NCI-H2171 (cell line): ENCODE measurements around the gene CERS6.

ENCODE experiments used
- DNase-seq: peaks from one replicate; lab custom pipeline; 2025; lab: John Stamatoyannopoulos, UW

The CERS6 gene

DNA sequence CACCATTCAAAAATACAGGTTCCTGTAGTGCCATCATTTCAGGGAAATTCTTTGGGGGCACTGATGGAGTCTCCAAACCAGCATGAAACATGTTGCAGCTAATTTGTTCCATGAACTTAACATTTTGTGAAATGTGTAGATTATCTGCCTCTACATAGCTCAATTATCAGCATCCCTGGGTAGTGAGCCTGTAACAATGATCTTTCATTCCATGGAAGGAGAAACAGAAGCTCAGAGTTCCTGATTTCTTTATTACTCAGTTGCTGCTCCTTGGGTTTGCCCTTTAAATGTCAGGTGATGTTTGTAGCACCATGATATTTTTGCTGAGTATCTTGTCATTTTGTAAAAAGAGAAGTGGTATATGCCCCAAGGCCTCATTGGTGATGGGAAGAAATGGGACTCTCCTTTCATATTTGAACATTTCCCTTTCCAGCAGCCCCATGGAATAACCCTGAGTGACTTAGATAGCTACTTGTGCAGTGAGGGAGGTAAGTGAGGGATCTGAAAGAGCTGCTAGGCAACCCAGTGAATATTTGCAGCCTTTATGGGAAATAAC is 146.9 kb downstream of the CERS6 start:
- DNase-seq: no peak

DNA sequence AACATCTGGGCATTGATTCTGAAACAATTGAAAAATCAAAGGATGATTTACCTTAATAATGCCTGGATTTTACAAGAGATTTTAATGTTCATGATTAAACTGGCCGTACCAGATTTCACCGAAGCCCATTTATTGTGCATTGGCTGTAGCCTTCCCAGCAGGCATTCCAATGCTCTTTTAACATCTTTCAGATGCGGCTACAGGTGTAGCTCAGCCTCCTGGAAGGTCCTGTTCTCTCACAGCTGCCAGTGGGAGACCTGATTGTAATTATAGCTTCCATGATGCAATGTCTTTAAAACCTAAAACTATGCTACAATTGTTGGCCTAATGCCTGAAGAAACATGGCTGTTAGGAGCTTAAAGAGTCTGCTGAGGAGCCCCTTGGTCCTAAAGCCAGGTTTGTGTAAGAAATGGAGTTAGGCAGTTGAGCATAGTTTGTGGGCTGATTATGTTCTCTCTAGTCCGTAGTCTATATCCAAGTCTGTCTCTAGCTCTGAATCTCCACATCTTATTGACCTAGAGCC is 147.4 kb downstream of the CERS6 start:
- no peak for DNase-seq

DNA sequence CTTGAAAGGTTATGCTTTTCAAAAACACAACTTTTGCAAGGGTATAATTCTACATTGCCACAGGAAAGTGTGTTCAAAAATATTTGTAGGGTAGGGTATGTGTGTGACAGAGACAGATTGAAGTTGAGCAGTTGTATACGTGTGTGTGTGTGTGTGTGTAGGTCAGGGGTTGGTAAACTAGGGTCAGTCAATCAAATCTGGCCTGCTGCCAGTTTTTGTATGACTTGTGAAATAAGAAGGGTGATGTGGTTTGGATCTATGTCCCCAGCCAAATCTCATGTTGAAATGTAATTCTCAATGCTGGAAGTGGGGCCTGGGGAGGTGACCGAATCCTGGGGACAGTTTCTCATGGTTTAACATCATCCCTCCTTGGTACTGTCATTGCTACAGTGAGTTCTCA is 148.2 kb downstream of the CERS6 start:
- no peak for DNase-seq

DNA sequence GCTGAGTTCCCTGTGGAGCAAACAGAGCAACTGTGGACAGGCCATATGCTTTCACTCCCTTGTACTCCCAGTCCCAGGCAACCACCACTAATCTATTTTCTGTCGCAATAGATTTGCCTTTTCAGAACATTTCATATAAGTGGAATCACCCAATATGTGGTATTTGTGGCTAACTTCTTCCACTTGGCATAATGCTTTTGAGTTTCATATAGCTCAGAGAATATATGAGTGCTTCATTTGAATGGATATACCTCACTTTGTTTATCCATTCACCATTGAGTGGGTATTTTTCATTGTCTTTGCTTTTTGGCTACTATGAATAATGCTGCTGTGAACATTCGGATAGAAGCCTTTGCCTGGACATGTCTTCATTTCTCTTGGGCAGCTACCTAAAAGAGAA is 151.9 kb downstream of the CERS6 start:
- DNase-seq: no peak

DNA sequence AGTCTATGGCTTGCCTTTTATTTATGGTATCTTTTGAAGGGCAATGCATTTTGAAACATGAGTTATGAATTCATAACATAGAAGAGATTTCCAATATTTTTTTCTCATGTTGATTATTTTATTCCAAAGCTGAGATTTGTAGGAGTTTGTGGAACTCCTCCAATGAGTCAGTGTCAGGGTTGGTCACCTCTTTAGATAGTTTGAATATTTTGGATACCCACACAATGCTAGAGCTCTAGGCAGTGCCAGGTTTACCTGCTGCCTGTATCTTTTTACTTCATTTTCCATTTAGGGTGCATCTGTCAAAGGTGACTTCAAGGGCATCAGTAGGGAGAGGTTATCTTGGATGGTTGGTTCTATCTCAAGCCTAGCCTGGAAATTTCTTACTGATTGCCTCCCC is 152.7 kb downstream of the CERS6 start:
- no peak for DNase-seq

DNA sequence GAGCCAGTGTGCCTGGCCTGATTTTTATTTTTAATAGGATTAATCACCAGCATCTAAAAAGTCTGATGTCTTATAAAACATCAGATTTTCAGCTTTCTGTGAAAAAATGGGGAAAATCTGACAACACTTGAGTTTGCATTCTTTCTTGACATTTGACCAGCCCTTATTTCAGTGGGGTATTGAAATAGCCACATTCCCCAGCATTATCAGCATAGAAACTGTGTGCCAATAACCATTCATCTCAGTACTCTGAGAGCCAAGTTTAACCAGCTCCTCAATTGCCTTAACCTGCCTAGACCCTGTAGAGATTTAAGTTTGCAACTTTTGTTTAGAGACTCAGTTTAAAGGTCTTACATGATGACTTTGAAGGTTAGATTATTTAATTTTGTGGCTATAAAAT is 155.0 kb downstream of the CERS6 start:
- no peak for DNase-seq

DNA sequence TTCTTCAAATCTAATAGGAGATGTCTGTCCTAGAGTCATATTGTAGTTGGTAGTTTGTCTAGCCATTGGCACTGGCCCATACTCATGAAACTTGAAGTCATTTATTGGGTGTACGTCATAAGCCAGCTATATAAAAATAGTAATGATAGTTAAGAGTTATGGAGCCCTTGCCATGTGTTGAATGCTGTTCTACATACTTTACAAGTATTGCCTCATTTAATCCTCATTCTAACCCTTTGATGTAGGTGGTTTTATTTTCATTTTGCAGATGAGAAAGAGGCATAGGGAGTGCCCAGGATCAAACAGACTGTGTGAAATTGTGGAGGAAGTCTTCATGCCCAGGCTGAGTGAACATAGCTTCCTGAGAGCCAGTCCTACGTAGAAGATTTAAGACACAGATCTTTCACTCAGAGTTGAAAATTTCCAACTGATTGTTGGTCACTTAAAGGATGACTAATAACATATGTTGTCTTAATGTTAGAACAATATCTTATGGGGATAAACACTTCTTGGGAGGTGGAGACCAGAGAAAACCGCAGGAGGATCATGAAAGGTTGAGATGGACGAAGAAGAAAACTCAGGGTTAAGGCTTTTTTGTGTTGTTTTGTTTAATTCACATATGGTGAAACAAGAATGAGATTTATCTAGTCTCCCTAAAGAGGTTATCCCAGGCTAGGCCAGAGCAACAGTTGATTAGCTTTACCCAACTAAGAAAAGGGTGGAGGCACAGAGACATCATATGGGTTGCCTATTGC is 156.0 kb downstream of the CERS6 start:
- DNase-seq: no peak

DNA sequence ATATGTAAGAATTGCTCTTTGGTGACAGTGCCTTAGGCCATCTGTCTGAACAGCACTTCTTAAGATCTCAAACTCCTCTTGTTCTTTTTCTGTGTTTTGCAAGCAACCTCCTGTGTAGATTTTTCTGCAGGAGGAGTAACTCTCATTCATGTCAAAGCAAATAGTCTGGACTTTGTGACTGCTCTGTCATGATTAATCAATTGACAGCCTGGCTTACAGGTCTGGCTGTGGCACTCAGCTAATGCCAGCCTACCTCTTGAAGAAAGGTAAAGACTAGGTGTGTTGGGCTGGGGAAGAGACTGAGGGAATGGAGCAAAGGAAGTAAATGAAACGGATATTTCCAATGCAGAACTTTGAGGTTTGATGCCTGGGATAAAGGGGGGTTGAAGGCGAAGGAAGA is 156.6 kb downstream of the CERS6 start:
- no peak for DNase-seq

DNA sequence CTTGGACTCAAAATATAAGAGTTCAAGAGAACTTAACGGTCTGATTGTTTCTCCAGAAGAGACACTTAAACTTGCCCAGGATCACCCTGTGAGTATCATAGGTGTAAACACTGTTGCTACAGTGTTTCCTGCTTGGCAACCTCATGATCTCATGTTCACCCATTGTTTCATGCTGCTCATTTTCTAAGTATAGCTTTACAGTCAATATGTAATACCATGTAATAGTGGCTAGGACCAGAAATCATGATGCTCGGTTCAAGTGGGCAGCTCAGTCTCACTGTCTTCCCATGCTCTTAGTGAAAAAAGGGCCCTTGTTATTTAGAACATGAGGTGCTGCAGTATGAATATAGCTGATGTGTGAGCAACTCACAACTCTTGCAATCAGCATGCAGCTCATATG is 157.5 kb downstream of the CERS6 start:
- DNase-seq: no peak

DNA sequence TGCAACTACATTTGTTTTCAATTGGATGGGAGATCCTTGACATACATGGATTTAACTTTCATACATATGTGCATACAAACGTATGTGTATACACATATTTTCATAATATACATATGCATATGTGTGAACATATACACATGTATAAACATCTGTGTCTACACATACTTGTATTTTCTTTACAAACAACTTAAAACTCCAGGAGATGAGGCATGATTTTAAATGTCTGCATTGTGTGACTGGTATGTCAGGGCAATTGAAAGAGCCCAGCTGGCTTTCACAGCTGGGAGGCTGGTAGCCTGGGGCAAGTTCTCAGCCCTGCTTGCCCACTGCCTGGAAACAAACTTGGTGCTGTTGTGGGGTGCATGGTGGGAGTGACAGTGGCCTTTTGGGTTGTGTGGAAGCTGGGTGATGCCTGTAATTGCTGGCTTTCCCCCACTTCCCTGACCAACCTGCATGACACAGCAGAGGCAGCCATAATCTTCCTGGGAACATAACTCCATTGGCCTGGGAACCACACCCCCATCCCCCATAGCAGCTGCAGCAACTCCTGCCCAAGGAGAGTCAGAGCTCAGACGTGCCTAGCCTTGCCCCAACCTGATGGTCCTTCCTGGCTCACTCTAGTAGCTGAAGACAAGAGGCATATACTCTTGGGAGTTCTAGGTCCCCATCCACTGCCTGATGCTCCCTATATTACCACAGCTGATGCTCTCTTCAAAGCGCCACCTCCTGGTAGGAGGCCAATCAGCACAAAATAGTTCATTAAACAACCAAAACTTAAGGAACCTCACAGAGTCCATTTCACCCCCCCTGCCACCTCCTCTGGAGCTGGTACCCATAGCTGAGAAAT is 158.3 kb downstream of the CERS6 start:
- peak; percentile 89 for DNase-seq

DNA sequence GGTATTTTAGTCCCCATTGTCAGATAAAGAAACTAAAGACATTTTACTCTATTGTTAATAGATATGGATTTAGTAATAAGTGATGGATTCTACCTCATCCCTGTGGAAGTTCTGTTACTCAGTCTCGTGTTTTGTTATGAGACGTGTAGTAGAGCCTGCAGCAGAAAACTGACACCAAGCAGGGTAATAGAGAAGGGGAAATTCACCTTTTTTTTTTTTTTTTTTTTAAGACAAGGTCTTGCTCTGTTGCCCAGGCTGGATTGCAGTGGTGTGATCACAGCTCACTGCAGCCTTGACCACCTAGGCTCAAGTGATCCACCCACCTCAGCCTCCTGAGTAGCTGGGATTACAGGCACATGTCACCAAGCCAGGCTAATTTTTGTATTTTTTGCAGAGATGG is 164.5 kb downstream of the CERS6 start:
- DNase-seq: no peak

DNA sequence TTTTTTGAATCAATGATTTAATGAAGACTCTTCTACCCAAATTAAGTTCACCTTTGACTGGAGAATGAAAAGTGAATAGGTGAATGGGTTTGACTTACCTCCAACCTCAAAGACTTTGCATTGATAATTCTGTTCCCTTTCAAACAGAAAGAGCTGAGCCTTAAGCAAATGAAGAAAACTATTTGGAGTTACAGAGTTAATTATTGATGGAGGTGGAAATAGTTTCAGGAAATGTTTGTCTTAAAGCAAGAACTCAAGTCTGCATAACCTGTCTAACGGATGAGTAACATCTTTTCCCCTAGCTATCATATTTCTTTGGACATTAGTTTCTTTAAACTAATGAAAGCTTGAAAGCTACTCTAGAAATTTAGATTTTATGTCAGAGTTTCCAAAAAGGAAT is 166.5 kb downstream of the CERS6 start:
- DNase-seq: no peak

DNA sequence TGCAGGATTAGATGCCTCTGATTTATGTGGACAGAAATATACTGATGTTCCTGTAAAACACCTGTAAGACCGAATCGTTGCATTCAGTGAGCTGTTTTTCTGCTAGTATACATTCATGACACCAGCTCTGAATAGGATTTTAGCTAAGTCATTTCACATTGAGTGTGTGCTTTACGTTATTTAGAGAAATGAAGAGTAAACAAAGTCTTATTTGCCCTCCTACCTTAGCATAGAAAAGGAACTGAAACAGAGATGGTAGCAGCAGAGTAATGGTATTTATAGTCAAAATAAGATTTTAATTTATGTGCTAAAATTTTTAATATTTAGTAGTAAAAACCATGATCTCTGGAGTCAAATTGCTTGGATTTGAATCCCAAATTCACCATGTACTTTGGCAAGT is 168.0 kb downstream of the CERS6 start:
- DNase-seq: no peak

DNA sequence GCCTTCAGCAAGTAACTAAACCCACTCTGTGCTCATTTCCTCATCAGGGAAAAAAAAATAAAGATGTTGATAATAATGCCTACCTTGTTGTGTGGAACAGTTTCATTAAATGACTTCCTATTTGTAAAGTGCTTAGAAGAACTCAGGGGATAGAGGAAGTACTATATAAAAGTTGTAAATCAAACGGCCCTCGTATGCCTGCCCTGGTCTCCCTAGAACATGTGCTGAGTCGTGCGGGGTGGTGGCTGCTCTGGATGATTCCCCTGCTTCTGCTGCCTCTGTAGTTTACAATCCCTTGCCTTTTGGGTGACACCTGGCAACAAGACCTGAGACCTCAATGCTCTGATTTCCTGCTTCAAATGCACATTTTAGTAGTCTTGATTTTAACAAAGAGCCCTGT is 170.0 kb downstream of the CERS6 start:
- DNase-seq: no peak

DNA sequence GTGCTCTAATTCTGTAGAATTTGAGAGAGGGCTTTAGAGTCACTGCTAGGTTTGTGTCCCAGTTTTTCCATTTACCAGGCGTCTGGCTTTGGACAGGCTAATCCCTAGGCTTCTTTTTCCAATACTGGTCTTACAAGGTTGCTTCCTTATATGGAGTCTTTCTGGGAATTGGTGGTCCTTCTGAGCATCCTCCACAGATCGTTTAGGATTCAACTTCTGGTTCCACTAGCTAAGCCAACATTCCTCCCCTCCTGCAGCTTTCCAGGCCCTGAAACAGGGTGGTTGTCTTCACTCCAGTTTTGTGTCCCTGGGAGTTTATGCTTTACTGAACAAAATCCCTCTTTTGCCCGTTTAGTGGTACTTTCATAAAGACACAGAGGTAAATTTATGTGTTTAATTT is 170.6 kb downstream of the CERS6 start:
- DNase-seq: no peak

DNA sequence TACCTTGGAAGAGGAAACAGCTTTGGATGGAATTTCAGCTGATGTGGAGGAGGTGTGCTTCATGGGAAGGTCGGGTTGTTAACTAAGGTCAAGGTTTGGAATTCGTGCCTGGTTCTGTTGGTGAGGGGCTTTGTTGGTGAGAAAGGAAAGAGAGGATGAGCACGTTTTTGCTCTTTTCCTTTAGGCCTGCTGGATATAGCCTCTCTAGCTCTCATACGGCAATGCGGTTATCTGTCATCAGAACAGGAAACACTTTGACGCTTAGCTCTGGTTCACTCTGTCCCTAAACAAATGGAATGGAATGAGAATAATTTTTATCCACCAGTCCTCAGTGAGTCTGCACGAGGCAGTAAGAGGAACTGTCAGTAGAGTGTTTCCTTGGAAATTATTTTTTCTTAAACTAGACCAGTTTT is 176.6 kb downstream of the CERS6 start:
- no peak for DNase-seq

DNA sequence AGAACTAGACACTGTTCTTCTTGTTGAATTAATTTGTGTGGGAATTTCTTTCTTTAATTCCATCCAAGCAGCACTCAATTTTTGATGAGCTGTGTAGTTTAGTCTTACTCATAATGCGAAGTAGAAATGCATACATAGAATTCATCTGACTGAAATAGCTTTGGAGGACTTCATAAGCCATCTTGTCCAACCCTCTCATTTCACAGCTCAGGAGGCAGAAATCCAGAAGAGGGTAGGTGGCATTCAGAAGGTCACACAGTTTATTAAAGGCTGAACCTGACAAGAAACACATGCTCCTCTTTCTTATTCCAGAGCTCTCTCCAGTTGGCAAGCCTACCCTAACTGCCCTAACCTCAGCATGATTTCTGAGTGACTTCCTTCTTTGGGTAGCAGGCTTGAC is 177.1 kb downstream of the CERS6 start:
- no peak for DNase-seq

DNA sequence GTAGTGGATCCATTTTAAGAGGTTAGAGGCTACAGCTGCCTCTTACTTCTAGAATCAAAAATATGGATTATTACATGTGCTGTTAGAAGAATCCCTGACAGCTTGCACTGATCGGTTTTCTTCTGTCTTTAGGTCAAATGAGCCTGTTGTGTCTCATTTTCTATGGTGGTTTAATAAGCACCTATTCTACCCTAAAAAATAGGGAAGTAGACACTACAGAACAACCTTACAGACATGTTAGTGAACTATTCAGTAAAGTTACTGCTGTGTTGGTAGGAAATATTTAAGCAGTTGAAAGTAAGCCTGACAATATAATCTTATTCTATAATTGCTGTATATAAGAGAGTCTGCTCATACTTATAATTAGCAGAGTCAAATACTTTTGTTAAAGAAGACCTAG is 177.8 kb downstream of the CERS6 start:
- no peak for DNase-seq

DNA sequence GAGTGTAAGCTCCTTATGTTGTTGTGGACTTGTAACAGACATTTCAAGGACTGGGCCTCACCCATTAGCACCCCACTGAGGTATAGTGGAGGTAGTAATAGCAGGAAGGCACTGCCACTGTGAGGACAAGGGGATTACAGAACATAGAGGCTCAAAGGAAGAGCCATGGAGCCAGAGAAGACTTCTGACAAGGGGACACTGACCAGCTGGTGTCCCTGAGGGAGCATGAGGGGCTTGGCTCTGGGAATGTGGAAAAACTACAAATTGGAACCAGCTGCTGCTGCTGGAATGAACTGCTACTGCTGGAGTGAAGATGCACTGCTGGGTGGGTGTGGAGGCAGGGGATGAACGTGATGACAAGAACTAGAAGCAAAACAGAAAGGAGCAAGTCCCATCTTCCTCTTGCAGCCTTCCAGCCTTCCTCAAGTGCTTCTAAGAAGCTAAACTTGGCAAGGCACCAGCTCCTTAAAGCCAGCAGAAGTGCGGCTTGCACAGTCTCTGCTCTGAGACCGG is 179.0 kb downstream of the CERS6 start:
- DNase-seq: no peak

DNA sequence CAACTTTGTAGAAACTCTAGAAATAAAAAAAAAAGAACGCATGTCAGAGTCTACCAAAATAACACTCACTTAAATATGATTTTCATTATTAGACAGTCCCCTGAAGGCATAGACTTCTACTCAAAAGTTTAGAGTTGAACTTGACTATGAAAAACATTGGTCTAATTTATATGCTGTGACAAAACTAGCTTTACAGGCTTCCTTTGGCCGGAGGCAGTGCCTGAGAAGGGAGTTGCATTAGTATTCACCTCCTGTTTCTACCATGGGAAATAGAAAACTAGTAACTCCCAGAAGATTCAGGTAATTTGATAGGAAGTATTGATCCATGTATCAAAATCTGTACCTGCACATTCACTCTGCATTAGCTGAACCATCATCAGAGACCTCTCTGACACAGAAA is 182.9 kb downstream of the CERS6 start:
- DNase-seq: no peak

DNA sequence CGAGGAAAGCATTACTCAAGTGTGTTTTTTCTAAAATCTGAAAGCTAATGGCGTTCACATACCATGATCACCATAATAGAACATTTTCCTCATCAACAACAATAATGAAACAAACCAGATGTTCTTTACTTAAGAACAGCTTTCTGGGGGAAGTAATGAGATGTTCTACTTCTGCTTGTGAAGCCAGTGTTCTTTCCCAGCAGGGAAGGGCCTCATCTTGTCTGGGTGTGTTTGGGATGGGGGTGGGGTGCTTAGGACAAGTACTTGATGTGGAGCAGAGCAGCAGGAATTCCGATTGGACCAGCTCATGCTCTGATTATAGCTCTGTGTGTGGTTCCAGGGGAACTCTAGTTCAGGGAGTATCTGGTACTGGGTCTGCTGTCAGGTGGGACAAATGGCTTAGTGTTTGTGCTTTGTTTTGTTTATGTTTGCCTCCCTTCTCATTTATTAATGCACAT is 183.4 kb downstream of the CERS6 start:
- DNase-seq: peak; percentile 27

DNA sequence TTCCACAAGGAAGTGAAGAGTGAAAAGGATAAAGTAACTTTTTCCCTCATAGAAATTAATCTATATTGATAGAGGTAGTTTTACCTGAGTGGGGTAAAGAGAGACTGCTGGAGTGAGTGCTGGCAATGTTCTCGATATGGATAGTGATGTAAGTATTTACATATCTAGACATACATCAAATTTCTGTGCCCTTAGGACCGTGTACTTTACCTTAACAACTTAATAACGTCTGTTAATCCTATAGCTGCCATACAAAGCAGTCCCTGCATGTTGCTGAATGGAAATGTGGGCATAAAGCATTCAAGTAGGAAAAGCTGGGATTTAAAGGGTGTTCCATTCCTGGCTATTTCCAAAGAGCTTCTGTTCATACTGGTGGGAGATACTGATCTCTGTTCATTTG is 184.0 kb downstream of the CERS6 start:
- no peak for DNase-seq

DNA sequence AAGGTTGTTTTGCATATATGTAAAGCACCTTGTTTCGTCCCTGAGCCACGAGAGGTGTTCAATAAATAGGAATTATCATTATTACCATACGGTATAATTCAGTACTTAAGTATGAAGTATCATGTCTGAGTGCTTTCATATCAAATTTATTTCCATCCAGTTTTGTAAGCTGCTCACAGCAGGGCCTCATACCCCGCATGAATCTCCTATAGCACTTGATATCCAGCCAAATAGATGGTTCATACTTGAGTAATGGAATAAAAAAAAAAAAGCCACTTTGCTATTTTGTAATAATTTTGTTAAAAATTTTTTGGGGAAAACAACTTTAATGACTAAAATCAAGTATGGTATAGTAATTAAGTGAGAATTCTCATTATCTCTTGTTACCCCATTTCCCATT is 185.6 kb downstream of the CERS6 start:
- DNase-seq: no peak
